A549 (cell line): ENCODE results near the gene DPYD. TPM values are rescaled to one million over a fixed set of nuclear protein-coding genes. Genes with fewer than 3 reads are reported as not detected.

ENCODE experiments used
- ATAC-seq, 2 experiments: fragments of 200-7000 bp in 1 of 2; fragments of >200 bp in 1 of 2; cut with Nextera tagmentation in 1 of 2; cut with Tn5 transposase in 1 of 2; 3 replicates each; pipeline versions ENCODE4 v1.8.0 to v1.9.1; 2018 to 2020; ENCODE audit warnings: mild to moderate bottlenecking in 1 of 2, moderate library complexity in 1 of 2
- CTCF ChIA-PET: fragments of 300-600 bp; sonication (Branson Sonifier 250); formaldehyde crosslinking; extraction: SDS; loops from one replicate; lab custom pipeline; 2021; ENCODE audit warnings: antibody characterized with exemption, inconsistent platforms; lab: Yijun Ruan, JAX
- POLR2A ChIA-PET: fragments of 350-600 bp; formaldehyde crosslinking; extraction: SDS; loops from one replicate; lab custom pipeline; 2021; ENCODE audit warnings: antibody characterized with exemption, inconsistent platforms; lab: Yijun Ruan, JAX
- DNase-seq, 2 experiments: peaks; one replicate each; pipeline versions ENCODE4 v3.0.0 to v3.0.0-alpha.2; 2011 to 2016; ENCODE audit warnings: low read depth in 1 of 2, low spot score in 1 of 2
- FAIRE-seq: peaks from 2 replicates; lab custom pipeline; 2011; peaks lifted over from hg19 to GRCh38; lab: Jason Lieb, UNC
- H3K27ac ChIP-seq, 2 experiments: fragments of >200 bp; sonication (Bioruptor Twin); formaldehyde crosslinking; 3 replicates each; pipeline ENCODE4 v1.5.1; 2016 to 2017
- H3K4me1 ChIP-seq: fragments of >200 bp; sonication (Bioruptor Twin); formaldehyde crosslinking; 3 replicates; pipeline ENCODE4 v1.6.1; 2016
- H3K4me2 ChIP-seq: fragments of >200 bp; sonication (Bioruptor Twin); formaldehyde crosslinking; 3 replicates; pipeline ENCODE4 v1.6.1; 2016
- H3K4me3 ChIP-seq: fragments of >200 bp; sonication (Bioruptor Twin); formaldehyde crosslinking; 3 replicates; pipeline ENCODE4 v1.5.1; 2016
- H3K9me3 ChIP-seq: fragments of >200 bp; sonication (Bioruptor Twin); formaldehyde crosslinking; 3 replicates; pipeline ENCODE4 v1.6.1; 2016
- BHLHE40 ChIP-seq: IDR thresholded peaks from 2 replicates; pipeline ENCODE4 v1.6.1; 2012; ENCODE audit warnings: low read depth, low read length, inconsistent platforms
- CBX2 ChIP-seq: fragments of 200-600 bp; sonication (generic); IDR thresholded peaks from 2 replicates; pipeline ENCODE4 v1.6.1; 2016; ENCODE audit warnings: low read depth, mild to moderate bottlenecking, borderline replicate concordance
- CTCF ChIP-seq: fragments of >200 bp; sonication (Bioruptor Twin); formaldehyde crosslinking; IDR thresholded peaks from 3 replicates; pipeline ENCODE4 v1.5.1; 2016
- EHF ChIP-seq: fragments of 250-450 bp; sonication (Bioruptor Pico); IDR thresholded peaks from 2 replicates; pipeline ENCODE4 v1.5.0; 2020; ENCODE audit warnings: mild to moderate bottlenecking
- EP300 ChIP-seq, 2 experiments: fragments of >200 bp; sonication (Bioruptor Twin); formaldehyde crosslinking; IDR thresholded peaks; 2 replicates in 1 of 2; 3 replicates in 1 of 2; pipeline ENCODE4 v1.6.1; 2016 to 2017
- FOSB ChIP-seq: fragments of 250-450 bp; sonication (Bioruptor Pico); IDR thresholded peaks from 2 replicates; pipeline ENCODE4 v1.5.0; 2020; ENCODE audit warnings: mild to moderate bottlenecking, moderate library complexity
- FOXS1 ChIP-seq: fragments of 250-450 bp; sonication (Bioruptor Pico); IDR thresholded peaks from 2 replicates; pipeline ENCODE4 v1.5.0; 2020; ENCODE audit warnings: mild to moderate bottlenecking, moderate library complexity
- GATA3 ChIP-seq: IDR thresholded peaks from 2 replicates; pipeline ENCODE4 v1.6.1; 2012; ENCODE audit warnings: borderline replicate concordance
- KDM1A ChIP-seq: fragments of 200-600 bp; sonication (generic); IDR thresholded peaks from 2 replicates; pipeline ENCODE4 v1.6.1; 2016; ENCODE audit warnings: low read depth, mild to moderate bottlenecking
- MAFK ChIP-seq: fragments of 450-650 bp; IDR thresholded peaks from 2 replicates; pipeline ENCODE4 v1.6.1; 2014; ENCODE audit not compliant: partially characterized antibody
- MAZ ChIP-seq: fragments of 150-350 bp; IDR thresholded peaks from 2 replicates; pipeline ENCODE4 v1.6.1; 2014; ENCODE audit warnings: antibody characterized with exemption, low read depth, low read length, borderline replicate concordance
- MYC ChIP-seq: IDR thresholded peaks from 2 replicates; pipeline ENCODE4 v1.6.1; 2012; ENCODE audit warnings: mild to moderate bottlenecking, inconsistent platforms, low read length, improper control_type of control experiment, borderline replicate concordance
- NFE2L2 ChIP-seq: fragments of 150-350 bp; conservative IDR thresholded peaks from 2 replicates; pipeline ENCODE4 v1.6.1; 2014; ENCODE audit warnings: low read length
- POLR2A ChIP-seq: IDR thresholded peaks from 2 replicates; pipeline ENCODE4 v1.6.1; 2012; ENCODE audit warnings: mild to moderate bottlenecking, low read length
- RAD21 ChIP-seq, 2 experiments: fragments of >200 bp in 1 of 2; sonication (Bioruptor Twin) in 1 of 2; formaldehyde crosslinking in 1 of 2; IDR thresholded peaks in 1 of 2; conservative IDR thresholded peaks in 1 of 2; 2 replicates in 1 of 2; 3 replicates in 1 of 2; pipeline ENCODE4 v1.6.1; 2012 to 2018; ENCODE audit warnings: inconsistent platforms in 1 of 2
- RNF2 ChIP-seq: fragments of 200-600 bp; sonication (generic); IDR thresholded peaks from 2 replicates; pipeline ENCODE4 v1.6.1; 2016; ENCODE audit warnings: low read depth, mild to moderate bottlenecking, antibody characterized with exemption, moderate library complexity, borderline replicate concordance
- SMC3 ChIP-seq: fragments of >200 bp; sonication (Bioruptor Twin); formaldehyde crosslinking; IDR thresholded peaks from 3 replicates; pipeline ENCODE4 v1.6.1; 2018; ENCODE audit warnings: inconsistent platforms
- SREBF2 ChIP-seq: fragments of 450-650 bp; IDR thresholded peaks from 2 replicates; pipeline ENCODE4 v1.6.1; 2014; ENCODE audit warnings: mild to moderate bottlenecking, moderate library complexity
- USF2 ChIP-seq: fragments of 450-650 bp; IDR thresholded peaks from 2 replicates; pipeline ENCODE4 v1.6.1; 2014; ENCODE audit warnings: antibody characterized with exemption
- ZSCAN20 ChIP-seq: fragments of 250-450 bp; sonication (Bioruptor Pico); IDR thresholded peaks from 2 replicates; pipeline ENCODE4 v1.8.0; 2022; ENCODE audit warnings: mild to moderate bottlenecking, moderate library complexity
- WGBS: methylation state at CpG from one replicate; pipeline ENCODE4 v1.1.6; 2017; ENCODE audit errors: missing lambda C conversion rate; 5-methylcytosine and 5-hydroxymethylcytosine counted together
- polyA plus RNA-seq, 4 experiments: library from polyadenylated mRNA; depleted of rRNA in 3 of 4; stranded (reverse); fragments of >200 nt; fragmentation: RNase III in 1 of 4; extraction: RNeasy Plus Mini Kit Qiagen cat#74134 plus additional on column Dnase treatment in 1 of 4; gene quantifications; 2 replicates in 3 of 4; 3 replicates in 1 of 4; pipeline ENCODE4 v1.2.3, GENCODE V29; 2011 to 2017
- TF ChIP-seq, protein P1 (sequence below): fragments of >200 bp; sonication (Bioruptor Twin); formaldehyde crosslinking; IDR thresholded peaks from 3 replicates; pipeline ENCODE4 v1.6.1; 2016
- TF ChIP-seq, protein P2 (sequence below): fragments of >200 bp; sonication (Bioruptor Twin); formaldehyde crosslinking; IDR thresholded peaks from 2 replicates; pipeline ENCODE4 v1.6.1; 2016
- TF ChIP-seq, protein P3 (sequence below): IDR thresholded peaks from 2 replicates; pipeline ENCODE4 v1.6.1; 2012
- TF ChIP-seq, protein P4 (sequence below): fragments of 250-450 bp; sonication (Bioruptor Pico); IDR thresholded peaks from 2 replicates; pipeline ENCODE4 v1.5.0; 2021; ENCODE audit warnings: mild to moderate bottlenecking, moderate library complexity, borderline replicate concordance

The DPYD gene
- polyA plus RNA-seq, 2 of the 4 experiments (the other 2 are of a cell fraction): 5.9 to 7.5 TPM

GRCh38 chr1:97451944-97452343, 468.9 kb downstream of the DPYD start:
- FAIRE-seq (no peak), ATAC-seq (no peak), DNase-seq (no peak)
- Histone ChIP-seq H3K27ac (no peak overlapping the region), H3K4me2 (no peak overlapping the region), H3K4me1 (no peaks in the 10 kb centered on the region), H3K4me3 (no peak overlapping the region), H3K9me3 (no peaks in the 10 kb centered on the region)
- no peak for TF ChIP-seq NFE2L2
- TF ChIP-seq RAD21 (conservative IDR thresholded peaks at IDR 0.05 in 1 of 2, IDR thresholded peaks at IDR 0.05 in 1 of 2): no peak
- no peak for TF ChIP-seq CTCF
- no peak for TF ChIP-seq POLR2A
- no peak for TF ChIP-seq RNF2
- TF ChIP-seq, protein P1, sequence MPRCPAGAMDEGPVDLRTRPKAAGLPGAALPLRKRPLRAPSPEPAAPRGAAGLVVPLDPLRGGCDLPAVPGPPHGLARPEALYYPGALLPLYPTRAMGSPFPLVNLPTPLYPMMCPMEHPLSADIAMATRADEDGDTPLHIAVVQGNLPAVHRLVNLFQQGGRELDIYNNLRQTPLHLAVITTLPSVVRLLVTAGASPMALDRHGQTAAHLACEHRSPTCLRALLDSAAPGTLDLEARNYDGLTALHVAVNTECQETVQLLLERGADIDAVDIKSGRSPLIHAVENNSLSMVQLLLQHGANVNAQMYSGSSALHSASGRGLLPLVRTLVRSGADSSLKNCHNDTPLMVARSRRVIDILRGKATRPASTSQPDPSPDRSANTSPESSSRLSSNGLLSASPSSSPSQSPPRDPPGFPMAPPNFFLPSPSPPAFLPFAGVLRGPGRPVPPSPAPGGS: no peak
- TF ChIP-seq EHF: no peak
- no peak for TF ChIP-seq FOSB (CRISPR knock-in tag)
- WGBS: 81% methylated on average over 2 of the region's 2 CpGs
- POLR2A ChIA-PET: no interaction called here
- CTCF ChIA-PET: no interaction called here

DNA sequence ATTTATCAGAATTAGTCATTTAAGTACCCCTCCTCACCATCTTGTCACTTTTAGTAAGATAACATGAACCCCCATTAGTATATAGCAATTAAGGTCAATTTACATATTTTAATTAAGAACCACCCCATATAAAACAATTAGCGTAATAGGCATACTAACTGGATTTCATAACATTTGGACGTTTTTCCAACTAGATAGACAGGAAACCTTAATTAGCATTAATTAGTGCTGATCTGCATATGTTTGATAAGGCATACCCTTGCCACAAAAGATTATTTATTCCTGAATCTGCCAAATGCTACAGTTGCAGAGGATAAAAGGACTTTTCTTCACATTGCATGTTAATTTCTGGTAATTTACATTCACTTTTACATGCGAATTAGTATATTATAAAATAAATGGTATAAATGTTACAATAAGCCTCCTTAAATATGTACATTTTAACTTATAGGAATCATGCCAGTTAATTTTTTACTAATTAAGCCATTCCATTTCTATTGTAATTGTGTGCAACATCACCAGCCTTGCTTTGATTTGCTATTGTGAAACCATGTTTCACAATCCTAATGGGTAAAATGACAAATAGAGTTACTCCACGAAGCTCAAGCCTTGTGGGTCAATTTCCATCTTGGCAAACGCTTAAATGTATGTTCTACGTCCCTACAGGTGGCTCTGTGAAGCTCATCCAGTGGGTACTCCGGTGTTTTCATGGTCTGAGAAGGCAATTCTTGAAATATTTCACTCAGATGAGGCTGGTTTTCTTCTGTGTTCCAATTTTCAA, 469.6 kb downstream of the DPYD start:
- Histone ChIP-seq H3K4me3 (no peak overlapping the region), H3K4me2 (no peak overlapping the region), H3K9me3 (no peaks in the 10 kb centered on the region), H3K27ac (no peak overlapping the region), H3K4me1 (no peaks in the 10 kb centered on the region)
- POLR2A ChIA-PET: no interaction called here
- CTCF ChIA-PET: no interaction called here
- FAIRE-seq (no peak), DNase-seq (no peak), ATAC-seq (no peak)
- 70% methylated on average over 7 of the region's 7 CpGs for WGBS
- no peak for TF ChIP-seq KDM1A
- TF ChIP-seq, protein P2, sequence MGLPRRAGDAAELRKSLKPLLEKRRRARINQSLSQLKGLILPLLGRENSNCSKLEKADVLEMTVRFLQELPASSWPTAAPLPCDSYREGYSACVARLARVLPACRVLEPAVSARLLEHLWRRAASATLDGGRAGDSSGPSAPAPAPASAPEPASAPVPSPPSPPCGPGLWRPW: no peak
- no peak for TF ChIP-seq RAD21 (conservative IDR thresholded peaks at IDR 0.05 in 1 of 2, IDR thresholded peaks at IDR 0.05 in 1 of 2)
- no peak for TF ChIP-seq MYC
- no peak for TF ChIP-seq SMC3
- no peak for TF ChIP-seq GATA3
- no peak for TF ChIP-seq EP300 (IDR thresholded peaks at IDR 0.05)
- no peak for TF ChIP-seq MAZ
- TF ChIP-seq USF2: no peak
- no peak for TF ChIP-seq FOXS1 (CRISPR knock-in tag)
- TF ChIP-seq, protein P3, sequence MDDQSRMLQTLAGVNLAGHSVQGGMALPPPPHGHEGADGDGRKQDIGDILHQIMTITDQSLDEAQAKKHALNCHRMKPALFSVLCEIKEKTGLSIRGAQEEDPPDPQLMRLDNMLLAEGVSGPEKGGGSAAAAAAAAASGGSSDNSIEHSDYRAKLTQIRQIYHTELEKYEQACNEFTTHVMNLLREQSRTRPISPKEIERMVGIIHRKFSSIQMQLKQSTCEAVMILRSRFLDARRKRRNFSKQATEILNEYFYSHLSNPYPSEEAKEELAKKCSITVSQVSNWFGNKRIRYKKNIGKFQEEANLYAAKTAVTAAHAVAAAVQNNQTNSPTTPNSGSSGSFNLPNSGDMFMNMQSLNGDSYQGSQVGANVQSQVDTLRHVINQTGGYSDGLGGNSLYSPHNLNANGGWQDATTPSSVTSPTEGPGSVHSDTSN: no peak
- no peak for TF ChIP-seq BHLHE40
- no peak for TF ChIP-seq ZSCAN20 (CRISPR knock-in tag)
- TF ChIP-seq SREBF2: no peak
- TF ChIP-seq MAFK: no peak
- TF ChIP-seq CBX2: no peak
- no peak for TF ChIP-seq FOSB (CRISPR knock-in tag)
- TF ChIP-seq, protein P4, sequence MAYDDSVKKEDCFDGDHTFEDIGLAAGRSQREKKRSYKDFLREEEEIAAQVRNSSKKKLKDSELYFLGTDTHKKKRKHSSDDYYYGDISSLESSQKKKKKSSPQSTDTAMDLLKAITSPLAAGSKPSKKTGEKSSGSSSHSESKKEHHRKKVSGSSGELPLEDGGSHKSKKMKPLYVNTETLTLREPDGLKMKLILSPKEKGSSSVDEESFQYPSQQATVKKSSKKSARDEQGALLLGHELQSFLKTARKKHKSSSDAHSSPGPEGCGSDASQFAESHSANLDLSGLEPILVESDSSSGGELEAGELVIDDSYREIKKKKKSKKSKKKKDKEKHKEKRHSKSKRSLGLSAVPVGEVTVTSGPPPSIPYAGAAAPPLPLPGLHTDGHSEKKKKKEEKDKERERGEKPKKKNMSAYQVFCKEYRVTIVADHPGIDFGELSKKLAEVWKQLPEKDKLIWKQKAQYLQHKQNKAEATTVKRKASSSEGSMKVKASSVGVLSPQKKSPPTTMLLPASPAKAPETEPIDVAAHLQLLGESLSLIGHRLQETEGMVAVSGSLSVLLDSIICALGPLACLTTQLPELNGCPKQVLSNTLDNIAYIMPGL: no peak
